Pancreas (tissue), 10 donors: ENCODE data around the gene HSD17B4. TPM values are rescaled to one million over a fixed set of nuclear protein-coding genes. Genes with fewer than 3 reads are reported as not detected.
A peak's percentile ranks its signal among the peaks of the same experiment; 100 is the strongest.
"Not testable (repeated sequence)": the region's sequence is repeated elsewhere in the genome, so short reads cannot be mapped to it uniquely, and the experiment has no call there.

ENCODE experiments used
- ATAC-seq, 4 donors: fragments of 200-7000 bp; cut with Tn5 transposase; one replicate each; pipeline versions ENCODE4 v1.8.0 to v1.9.1; 2020; ENCODE audit warnings: mild to moderate bottlenecking in 4 of 4, moderate library complexity in 4 of 4
- DNase-seq, 6 donors: peaks; one replicate each; pipeline ENCODE4 v3.0.0-alpha.2; 2020
- FAIRE-seq: peaks from 2 replicates; lab custom pipeline; 2012; peaks lifted over from hg19 to GRCh38; lab: Jason Lieb, UNC
- H3K27ac ChIP-seq, 4 donors: fragments of 200-600 bp; sonication (generic); 1 replicate in 3 of 4; 2 replicates in 1 of 4; pipeline versions ENCODE4 v1.5.0 to v1.8.0; 2020
- H3K27me3 ChIP-seq, 4 donors: fragments of 200-600 bp; one replicate each; pipeline ENCODE4 v1.8.0; 2021
- H3K36me3 ChIP-seq, 3 donors: fragments of 200-600 bp; sonication (generic) in 1 of 3; one replicate each; pipeline versions ENCODE4 v1.5.0 to v1.8.0; 2020 to 2021
- H3K4me1 ChIP-seq, 3 donors: fragments of 200-600 bp; one replicate each; pipeline ENCODE4 v1.8.0; 2021
- H3K4me3 ChIP-seq, 4 donors: fragments of 200-600 bp; sonication (generic) in 2 of 4; one replicate each; pipeline versions ENCODE4 v1.5.0 to v1.8.0; 2020 to 2021
- H3K9me3 ChIP-seq, 4 donors: fragments of 200-600 bp; one replicate each; pipeline ENCODE4 v1.8.0; 2021
- CTCF ChIP-seq, 4 donors: fragments of 200-600 bp; sonication (generic) in 3 of 4; IDR thresholded peaks; one replicate each; pipeline versions ENCODE4 v1.5.0 to v1.8.0; 2021; ENCODE audit warnings: antibody characterized with exemption in 4 of 4
- WGBS, 2 donors: extraction: QIAGEN DNeasy Blood & Tissue Kit; methylation state at CpG; one replicate each; pipeline ENCODE4 v1.1.7; 2013; 5-methylcytosine and 5-hydroxymethylcytosine counted together
- intact Hi-C, 3 donors: fragments of 100-400 bp; cut with DNase I; formaldehyde crosslinking; loops; one replicate each; pipeline versions ENCODE4 v1.11.1 to v1.14.2; 2022
- polyA plus RNA-seq, 2 donors: library from polyadenylated mRNA; stranded (reverse); fragments of 200-250 nt; gene quantifications; one replicate each; pipeline ENCODE4 v1.2.3, GENCODE V29; 2013
- total RNA-seq, 6 donors: library from RNA; stranded (reverse); fragmentation: NEBNext Ultra II Directional in 4 of 6; extraction: Animal tissue kit (Norgen Biotek cat#: 25700) in 4 of 6; gene quantifications; one replicate each; pipeline versions ENCODE4 v1.2.1 to v1.2.4, GENCODE V29; 2021 to 2023
- donor health status: healthy with polysubstance abuse.
- donor health status: DM: no; HTN: no; CAD: no; lungs with moderate emphysema.
- donor health status: DM: no; HTN: no; CAD: no.
- donor health status: control.
- donor health status: control.
- donor health status: Bipolar disorder and iron deficiency.
- donor health status: DM: yes; HTN: yes; CAD: no.
- donor health status: DM: no; HTN: no; CAD: no.
- donor health status: DM: no; HTN: no; CAD: no.
- donor health status: DM: yes; HTN: yes; CAD: no.

The HSD17B4 gene
- total and polyA plus RNA-seq, 8 donors = 120 to 152 (median 130) TPM

DNA sequence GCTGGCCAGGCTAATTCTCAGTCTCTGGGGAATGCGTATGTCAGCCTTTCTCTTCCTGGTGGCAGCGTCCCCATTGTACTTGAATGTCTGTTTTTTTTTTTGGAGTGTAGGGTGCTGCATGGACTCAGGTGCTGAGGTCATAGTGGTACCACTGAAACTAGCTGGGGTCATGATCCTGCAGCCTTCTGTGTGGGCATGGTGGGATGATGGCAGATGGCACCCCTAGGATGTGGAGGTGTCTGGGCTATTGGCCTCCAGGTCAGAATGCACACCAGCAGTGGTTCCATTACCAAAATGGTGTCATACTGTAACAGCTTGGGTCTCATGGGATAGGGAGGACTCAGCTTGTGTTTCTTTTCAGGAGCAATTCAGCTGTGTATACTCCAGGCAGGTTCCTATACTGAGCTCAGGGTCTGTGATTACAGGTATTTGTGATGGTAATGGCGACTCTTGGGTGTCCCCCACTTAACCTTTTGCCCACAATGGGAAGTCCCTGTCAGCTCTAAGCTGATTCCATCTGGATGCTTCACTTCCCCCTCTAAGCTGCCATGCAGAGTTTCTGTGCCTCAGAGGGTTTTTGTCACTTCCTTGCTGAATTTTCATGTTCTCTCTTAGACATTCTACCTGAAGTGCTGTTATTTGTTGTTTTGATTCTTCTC, 17.9 kb downstream of the HSD17B4 start:
- H3K27ac ChIP-seq = no peak overlapping the region
- ATAC-seq (peak in 1 of 4 donors; percentile 13), FAIRE-seq (no peak), DNase-seq (no peak)
- H3K9me3 ChIP-seq = no peaks in the 10 kb centered on the region
- H3K36me3 ChIP-seq = no peaks in the 10 kb centered on the region
- peaks cover 0 to 3% (median 0%) of the 10 kb centered on the region in 3 donors for H3K4me1 ChIP-seq
- H3K4me3 ChIP-seq = no peak overlapping the region
- TF ChIP-seq CTCF (IDR thresholded peaks at IDR 0.05) = no peak
- intact Hi-C loops = no loop called here
- no peaks in the 10 kb centered on the region for H3K27me3 ChIP-seq
- WGBS, 2 donors = 89 to 90% methylated on average over 3 of the region's 3 CpGs

DNA sequence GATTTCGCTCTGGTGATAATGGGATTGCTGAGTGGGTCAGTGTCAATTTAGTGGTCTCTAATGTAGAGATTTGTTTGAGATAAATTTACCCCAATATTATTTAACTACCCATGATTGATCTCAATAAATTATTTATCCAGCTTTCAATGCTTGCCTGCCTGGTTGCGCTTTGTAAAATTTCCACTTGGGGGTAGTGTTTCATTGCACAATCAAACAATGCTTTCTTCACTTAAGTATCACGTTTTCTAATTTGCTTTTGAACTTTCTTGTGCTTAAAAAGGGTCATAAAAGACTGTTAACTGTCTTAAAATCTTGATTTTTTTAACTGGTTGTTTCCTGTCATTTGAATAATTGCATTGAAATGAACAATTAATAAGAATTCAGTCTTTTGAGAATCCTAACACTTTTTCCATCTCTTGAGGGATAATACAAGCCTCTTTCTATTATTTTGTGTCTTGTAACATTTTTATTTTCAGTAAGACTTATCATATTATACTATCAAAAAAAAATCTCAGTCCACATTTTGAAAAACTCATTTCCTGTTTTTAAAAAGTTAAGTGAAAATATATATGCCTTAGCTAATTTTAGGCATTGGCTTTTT, 18.7 kb downstream of the HSD17B4 start:
- DNase-seq = no peak
- H3K36me3 ChIP-seq = no peaks in the 10 kb centered on the region

GRCh38 chr5:119473241-119473640, 20.9 kb downstream of the HSD17B4 start:
- ATAC-seq (no peak), FAIRE-seq (no peak), DNase-seq (no peak)
- no peak overlapping the region for H3K27ac ChIP-seq
- no peak for TF ChIP-seq CTCF (IDR thresholded peaks at IDR 0.05)
- intact Hi-C loops = no loop called here
- 98 to 100% methylated on average over 1 of the region's 1 CpG for WGBS, 2 donors
- no peaks in the 10 kb centered on the region for H3K9me3 ChIP-seq
- H3K27me3 ChIP-seq = no peaks in the 10 kb centered on the region
- no peak overlapping the region for H3K4me3 ChIP-seq
- H3K36me3 ChIP-seq = peaks cover 0 to 14% (median 0%) of the 10 kb centered on the region in 3 donors
- H3K4me1 ChIP-seq = peaks cover 0 to 3% (median 0%) of the 10 kb centered on the region in 3 donors

More for the DNA sequence above, 18.7 kb downstream of the HSD17B4 start:
- peak in 2 of 4 donors; percentile 32 to 33 for TF ChIP-seq CTCF (IDR thresholded peaks at IDR 0.05)
- no peak overlapping the region for H3K27ac ChIP-seq
- 55 to 61% methylated on average over 3 of the region's 3 CpGs for WGBS, 2 donors
- intact Hi-C loops = no loop called here
- ATAC-seq (peak in 3 of 4 donors; percentile 46 to 66 (median 56)), FAIRE-seq (no peak)
- H3K4me1 ChIP-seq = peaks cover 0 to 3% (median 0%) of the 10 kb centered on the region in 3 donors
- no peaks in the 10 kb centered on the region for H3K9me3 ChIP-seq
- no peak overlapping the region for H3K4me3 ChIP-seq
- no peaks in the 10 kb centered on the region for H3K27me3 ChIP-seq

DNA sequence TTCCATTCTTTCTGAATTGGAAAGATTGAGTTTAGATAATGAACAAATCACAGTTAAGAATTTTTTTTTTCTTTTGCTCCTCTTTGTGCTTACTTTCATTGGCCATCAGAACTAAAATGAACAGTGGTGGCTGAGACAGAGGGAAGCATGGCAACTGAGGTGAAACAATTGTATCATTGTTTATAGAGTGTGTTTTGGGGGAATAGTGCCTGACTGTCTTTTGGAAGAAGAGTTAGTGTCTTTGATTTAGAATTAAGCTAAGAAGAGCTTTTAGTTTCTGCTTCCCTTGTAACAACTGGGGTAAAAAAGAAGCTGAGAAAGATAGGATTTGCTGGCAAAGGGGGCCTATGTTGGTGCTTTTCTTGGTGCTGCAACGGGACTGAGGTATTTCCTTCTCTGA, 24.0 kb downstream of the HSD17B4 start:
- Histone ChIP-seq H3K9me3 (no peaks in the 10 kb centered on the region), H3K4me3 (no peak overlapping the region), H3K36me3 (peaks cover 0 to 22% (median 0%) of the 10 kb centered on the region in 3 donors), H3K27me3 (no peaks in the 10 kb centered on the region), H3K4me1 (no peaks in the 10 kb centered on the region), H3K27ac (no peak overlapping the region)
- intact Hi-C loops = no loop called here
- WGBS, 2 donors = 89 to 97% methylated on average over 1 of the region's 1 CpG
- DNase-seq (no peak), ATAC-seq (no peak), FAIRE-seq (no peak)
- no peak for TF ChIP-seq CTCF (IDR thresholded peaks at IDR 0.05)

GRCh38 chr5:119478781-119479180, 26.5 kb downstream of the HSD17B4 start:
- no peak for TF ChIP-seq CTCF (IDR thresholded peaks at IDR 0.05)
- intact Hi-C loops = no loop called here
- no peak for DNase-seq
- Histone ChIP-seq H3K9me3 (no peaks in the 10 kb centered on the region), H3K27ac (no peak overlapping the region), H3K36me3 (peaks cover 0 to 22% (median 0%) of the 10 kb centered on the region in 3 donors), H3K4me3 (no peak overlapping the region), H3K27me3 (no peaks in the 10 kb centered on the region), H3K4me1 (peaks cover 0 to 5% (median 0%) of the 10 kb centered on the region in 3 donors)
- FAIRE-seq = no peak
- 97 to 98% methylated on average over 3 of the region's 3 CpGs for WGBS, 2 donors
- no peak for ATAC-seq

DNA sequence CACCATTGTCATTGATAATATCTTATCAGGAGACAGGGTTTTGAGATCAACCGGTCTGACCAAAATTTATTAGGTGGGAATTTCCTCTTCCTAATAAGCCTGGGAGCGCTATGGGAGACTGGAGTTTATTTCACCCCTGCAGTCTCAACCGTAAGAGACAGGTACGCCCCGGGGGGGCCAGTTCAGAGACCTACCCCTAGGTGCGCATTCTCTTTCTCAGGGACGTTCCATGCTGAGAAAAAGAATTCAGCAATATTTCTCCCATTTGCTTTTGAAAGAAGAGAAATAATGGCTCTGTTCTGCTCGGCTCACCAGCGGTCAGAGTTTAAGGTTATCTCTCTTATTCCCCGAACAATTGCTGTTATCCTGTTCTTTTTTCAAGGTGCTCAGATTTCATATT, 28.3 kb downstream of the HSD17B4 start:
- ATAC-seq, FAIRE-seq, H3K27me3 ChIP-seq, H3K9me3 ChIP-seq, H3K27ac ChIP-seq, DNase-seq, intact Hi-C loops, H3K4me3 ChIP-seq: not testable (repeated sequence)
- Histone ChIP-seq H3K4me1 (peaks cover 0 to 13% (median 0%) of the 10 kb centered on the region in 3 donors), H3K36me3 (peaks cover 0 to 22% (median 0%) of the 10 kb centered on the region in 3 donors)
- WGBS, 2 donors = 89 to 90% methylated on average over 5 to 10 of the region's 10 CpGs
